ENCODE measurements around the gene PSMC5.
A peak's percentile ranks its signal among the peaks of the same experiment; 100 is the strongest.
"Not testable (repeated sequence)": the region's sequence is repeated elsewhere in the genome, so short reads cannot be mapped to it uniquely, and the experiment has no call there.

The PSMC5 gene

GRCh38 chr17:63871646-63872365, 44.6 kb downstream of the PSMC5 start:
- DNase-seq (ENCODE audit: low spot score), result not testable (repeated sequence)

GRCh38 chr17:63873577-63873976, 46.3 kb downstream of the PSMC5 start, which contains the start of gene CSH2:
CSH2 (minus strand) TSS chr17:63873677; CDS start chr17:63873614, 63 bp downstream.
- DNase-seq (ENCODE audit: low spot score), result not testable (repeated sequence)

- not testable (repeated sequence) for DNase-seq (ENCODE audit: low spot score)
These were observed 46.9 kb downstream of the PSMC5 start for GRCh38 chr17:63874061-63874626.

GRCh38 chr17:63874693-63875092, 47.5 kb downstream of the PSMC5 start:
- DNase-seq (ENCODE audit: low spot score), result not testable (repeated sequence)

GRCh38 chr17:63878413-63878812, 51.2 kb downstream of the PSMC5 start:
- not testable (repeated sequence) for DNase-seq (ENCODE audit: low spot score)

- no peak for DNase-seq (ENCODE audit: low spot score)
These were observed 53.5 kb downstream of the PSMC5 start for GRCh38 chr17:63880706-63881105.

- DNase-seq (ENCODE audit: low spot score), result peak; percentile 47
These were observed 54.1 kb downstream of the PSMC5 start for GRCh38 chr17:63881337-63881736.
